Left lung (tissue), 10 donors: ENCODE results near the gene SLX4IP. TPM values are rescaled to one million over a fixed set of nuclear protein-coding genes. Genes with fewer than 3 reads are reported as not detected.

Experiments used
- ATAC-seq: fragments of 200-7000 bp; cut with Tn5 transposase; one replicate; pipeline ENCODE4 v1.9.1; 2020; ENCODE audit warnings: moderate library complexity
- DNase-seq, 4 donors: peaks; one replicate each; pipeline ENCODE4 v3.0.0-alpha.2; 2013 to 2020
- H3K27ac ChIP-seq, 2 donors: fragments of 200-600 bp; sonication (generic) in 1 of 2; one replicate each; pipeline versions ENCODE4 v1.5.0 to v1.8.0; 2020 to 2021
- H3K27me3 ChIP-seq, 2 donors: fragments of 200-600 bp; sonication (generic) in 1 of 2; one replicate each; pipeline versions ENCODE4 v1.5.0 to v1.8.0; 2020 to 2021
- H3K36me3 ChIP-seq, 2 donors: fragments of 200-600 bp; sonication (generic) in 1 of 2; one replicate each; pipeline versions ENCODE4 v1.5.0 to v1.8.0; 2020 to 2021
- H3K4me1 ChIP-seq, 2 donors: fragments of 200-600 bp; one replicate each; pipeline ENCODE4 v1.8.0; 2021
- H3K4me3 ChIP-seq, 2 donors: fragments of 200-600 bp; sonication (generic) in 1 of 2; one replicate each; pipeline versions ENCODE4 v1.5.0 to v1.8.0; 2020 to 2021; ENCODE audit warnings: mild to moderate bottlenecking in 1 of 2
- H3K9me3 ChIP-seq, 2 donors: fragments of 200-600 bp; sonication (generic) in 1 of 2; one replicate each; pipeline versions ENCODE4 v1.5.0 to v1.8.0; 2020 to 2021
- CTCF ChIP-seq, 2 donors: fragments of 200-600 bp; sonication (generic) in 1 of 2; IDR thresholded peaks; one replicate each; pipeline versions ENCODE4 v1.5.0 to v1.8.0; 2021; ENCODE audit warnings: antibody characterized with exemption in 2 of 2
- intact Hi-C, 2 donors: fragments of 100-400 bp; cut with DNase I; formaldehyde crosslinking; loops; one replicate each; pipeline versions ENCODE4 v1.11.2 to v1.14.2; 2022
- polyA plus RNA-seq, 6 donors: library from polyadenylated mRNA; unstranded; fragments of 120-200 nt; gene quantifications; one replicate each; pipeline ENCODE4 v1.2.1, GENCODE V29; 2013; ENCODE audit not compliant: insufficient read length in 6 of 6
- total RNA-seq, 2 donors: library from RNA; stranded (reverse); fragmentation: NEBNext Ultra II Directional; extraction: Animal tissue kit (Norgen Biotek cat#: 25700); gene quantifications; one replicate each; pipeline ENCODE4 v1.2.1, GENCODE V29; 2021
- donor health status: DM: no; HTN: yes; CAD: no.
- donor health status: DM: no; HTN: no; CAD: no.

The SLX4IP gene
- total and polyA plus RNA-seq, 8 donors, result 6.0 to 12.3 (median 10.3) TPM

- Histone ChIP-seq H3K36me3 (peaks cover 0 to 85% of the 10 kb centered on the region in 2 donors), H3K9me3 (no peaks in the 10 kb centered on the region), H3K27ac (no peak overlapping the region), H3K4me3 (no peak overlapping the region), H3K4me1 (peaks cover 15 to 24% of the 10 kb centered on the region in 2 donors), H3K27me3 (no peaks in the 10 kb centered on the region)
- TF ChIP-seq CTCF (IDR thresholded peaks at IDR 0.05), result no peak
- intact Hi-C loops, result loop anchor here in 1 of 2 donors (10.0 kb wide), 1 partner anchor 95 kb away; no protein-coding TSS in a partner anchor
- ATAC-seq (no peak), DNase-seq (no peak)
These were observed 214.7 kb downstream of the SLX4IP start for GRCh38 chr20:10649797-10650160.

GRCh38 chr20:10651227-10651990, 216.3 kb downstream of the SLX4IP start:
- Histone ChIP-seq H3K27ac (no peak overlapping the region), H3K4me1 (peaks cover 15 to 30% of the 10 kb centered on the region in 2 donors), H3K36me3 (peaks cover 0 to 77% of the 10 kb centered on the region in 2 donors), H3K27me3 (no peaks in the 10 kb centered on the region), H3K4me3 (no peak overlapping the region), H3K9me3 (no peaks in the 10 kb centered on the region)
- DNase-seq (no peak), ATAC-seq (no peak)
- intact Hi-C loops, result loop anchor here in 1 of 2 donors (10.0 kb wide), 1 partner anchor 97 kb away; no protein-coding TSS in a partner anchor
- no peak for TF ChIP-seq CTCF (IDR thresholded peaks at IDR 0.05)

- H3K9me3 ChIP-seq, result no peaks in the 10 kb centered on the region
- H3K27ac ChIP-seq, result peak overlapping the region in 1 of 2 donors; percentile 6
- peaks cover 0 to 77% of the 10 kb centered on the region in 2 donors for H3K36me3 ChIP-seq
These were observed 217.1 kb downstream of the SLX4IP start for GRCh38 chr20:10652185-10652584.

GRCh38 chr20:10652660-10653261, 217.7 kb downstream of the SLX4IP start:
- H3K4me1 ChIP-seq, result peaks cover 15 to 30% of the 10 kb centered on the region in 2 donors
- peak overlapping the region; percentile 6 to 49 for H3K27ac ChIP-seq
- H3K36me3 ChIP-seq, result peaks cover 0 to 77% of the 10 kb centered on the region in 2 donors
- H3K4me3 ChIP-seq, result no peak overlapping the region
- no peak for TF ChIP-seq CTCF (IDR thresholded peaks at IDR 0.05)
- H3K9me3 ChIP-seq, result no peaks in the 10 kb centered on the region
- intact Hi-C loops, result loop anchor here in 1 of 2 donors (10.0 kb wide), 1 partner anchor 98 kb away; no protein-coding TSS in a partner anchor
- DNase-seq (no peak), ATAC-seq (peak; percentile 65)
- no peaks in the 10 kb centered on the region for H3K27me3 ChIP-seq

More at GRCh38 chr20:10652185-10652584, 217.1 kb downstream of the SLX4IP start:
- H3K27me3 ChIP-seq, result no peaks in the 10 kb centered on the region
- no peak overlapping the region for H3K4me3 ChIP-seq
- ATAC-seq, result no peak
- peaks cover 15 to 30% of the 10 kb centered on the region in 2 donors for H3K4me1 ChIP-seq
- intact Hi-C loops, result loop anchor here in 1 of 2 donors (10.0 kb wide), 1 partner anchor 97 kb away; no protein-coding TSS in a partner anchor
- no peak for DNase-seq
- no peak for TF ChIP-seq CTCF (IDR thresholded peaks at IDR 0.05)
